Memory B cell (primary cell): Measurements from ENCODE around the gene HPSE2.
"Not testable (repeated sequence)": the region's sequence is repeated elsewhere in the genome, so short reads cannot be mapped to it uniquely, and the experiment has no call there.

Experiments used
- ATAC-seq: fragments of 150-1000 bp; cut with Tn5 transposase; 2 replicates; pipeline ENCODE4 v1.10.0; 2021; ENCODE audit warnings: low read depth, mild to moderate bottlenecking, moderate library complexity
- DNase-seq, 2 donors: peaks; one replicate each; pipeline ENCODE4 v3.0.0; 2022; ENCODE audit warnings: low spot score in 2 of 2
- H3K27ac Mint-ChIP-seq: one replicate; pipeline ENCODE4 v1.8.0; 2022; ENCODE audit warnings: mild to moderate bottlenecking, moderate library complexity, mixed read lengths
- H3K27me3 Mint-ChIP-seq: one replicate; pipeline ENCODE4 v1.8.0; 2022; ENCODE audit warnings: mixed read lengths
- H3K36me3 Mint-ChIP-seq: one replicate; pipeline ENCODE4 v1.8.0; 2022; ENCODE audit warnings: mild to moderate bottlenecking, mixed read lengths
- H3K4me1 Mint-ChIP-seq: one replicate; pipeline ENCODE4 v1.8.0; 2022; ENCODE audit warnings: mixed read lengths
- H3K4me3 Mint-ChIP-seq: one replicate; pipeline ENCODE4 v1.8.0; 2022; ENCODE audit warnings: mild to moderate bottlenecking, moderate library complexity, mixed read lengths
- H3K9me3 Mint-ChIP-seq: one replicate; pipeline ENCODE4 v1.8.0; 2022; ENCODE audit warnings: mixed read lengths

HPSE2 gene

GRCh38 chr10:98563811-98564210 is 671.8 kb downstream of the HPSE2 start:
- no peaks in the 10 kb centered on the region for H3K36me3 Mint-ChIP-seq
- H3K27ac Mint-ChIP-seq, result no peak overlapping the region
- no peaks in the 10 kb centered on the region for H3K4me1 Mint-ChIP-seq
- H3K9me3 Mint-ChIP-seq, result no peaks in the 10 kb centered on the region
- ATAC-seq, result no peak
- DNase-seq, result no peak
- no peak overlapping the region for H3K4me3 Mint-ChIP-seq
- H3K27me3 Mint-ChIP-seq, result peaks cover 3% of the 10 kb centered on the region

- no peaks in the 10 kb centered on the region for H3K36me3 Mint-ChIP-seq
- peaks cover 5% of the 10 kb centered on the region for H3K27me3 Mint-ChIP-seq
- no peaks in the 10 kb centered on the region for H3K4me1 Mint-ChIP-seq
- ATAC-seq (no peak), DNase-seq (no peak)
- no peak overlapping the region for H3K27ac Mint-ChIP-seq
- H3K4me3 Mint-ChIP-seq, result no peak overlapping the region
- no peaks in the 10 kb centered on the region for H3K9me3 Mint-ChIP-seq
Observed at GRCh38 chr10:98560565-98560964, 675.1 kb downstream of the HPSE2 start.

- Mint-ChIP-seq H3K4me1 (no peaks in the 10 kb centered on the region), H3K9me3 (no peaks in the 10 kb centered on the region), H3K36me3 (no peaks in the 10 kb centered on the region), H3K27me3 (peaks cover 10% of the 10 kb centered on the region), H3K4me3 (no peak overlapping the region), H3K27ac (no peak overlapping the region)
- DNase-seq (no peak), ATAC-seq (no peak)
Observed at GRCh38 chr10:98556061-98556460, 679.6 kb downstream of the HPSE2 start.

- no peak overlapping the region for H3K4me3 Mint-ChIP-seq
- H3K4me1 Mint-ChIP-seq, result no peaks in the 10 kb centered on the region
- peaks cover 12% of the 10 kb centered on the region for H3K27me3 Mint-ChIP-seq
- H3K9me3 Mint-ChIP-seq, result no peaks in the 10 kb centered on the region
- no peak for ATAC-seq
- no peaks in the 10 kb centered on the region for H3K36me3 Mint-ChIP-seq
- no peak for DNase-seq
- no peak overlapping the region for H3K27ac Mint-ChIP-seq
Observed at GRCh38 chr10:98555021-98555619, 680.5 kb downstream of the HPSE2 start.

GRCh38 chr10:98541561-98541960 is 694.1 kb downstream of the HPSE2 start:
- H3K9me3 Mint-ChIP-seq, H3K27me3 Mint-ChIP-seq, DNase-seq, H3K27ac Mint-ChIP-seq, H3K36me3 Mint-ChIP-seq, H3K4me1 Mint-ChIP-seq, ATAC-seq: not testable (repeated sequence)
- peak overlapping the region; percentile 47 for H3K4me3 Mint-ChIP-seq

GRCh38 chr10:98539578-98539977 is 696.1 kb downstream of the HPSE2 start:
- Mint-ChIP-seq H3K27ac (no peak overlapping the region), H3K4me1 (peaks cover 3% of the 10 kb centered on the region), H3K27me3 (peaks cover 11% of the 10 kb centered on the region), H3K36me3 (no peaks in the 10 kb centered on the region), H3K4me3 (no peak overlapping the region), H3K9me3 (no peaks in the 10 kb centered on the region)
- ATAC-seq, result no peak
- DNase-seq, result no peak

GRCh38 chr10:98538472-98538871 is 697.2 kb downstream of the HPSE2 start:
- ATAC-seq (no peak), DNase-seq (no peak)
- H3K9me3 Mint-ChIP-seq, result no peaks in the 10 kb centered on the region
- no peak overlapping the region for H3K4me3 Mint-ChIP-seq
- H3K36me3 Mint-ChIP-seq, result no peaks in the 10 kb centered on the region
- peaks cover 11% of the 10 kb centered on the region for H3K27me3 Mint-ChIP-seq
- H3K4me1 Mint-ChIP-seq, result peaks cover 3% of the 10 kb centered on the region
- no peak overlapping the region for H3K27ac Mint-ChIP-seq

GRCh38 chr10:98536551-98536950 is 699.1 kb downstream of the HPSE2 start:
- H3K36me3 Mint-ChIP-seq, result no peaks in the 10 kb centered on the region
- H3K9me3 Mint-ChIP-seq, result no peaks in the 10 kb centered on the region
- H3K4me1 Mint-ChIP-seq, result peaks cover 3% of the 10 kb centered on the region

GRCh38 chr10:98533746-98534445 is 701.8 kb downstream of the HPSE2 start:
- no peak overlapping the region for H3K27ac Mint-ChIP-seq
- peaks cover 3% of the 10 kb centered on the region for H3K4me1 Mint-ChIP-seq
- peaks cover 10% of the 10 kb centered on the region for H3K27me3 Mint-ChIP-seq
- H3K36me3 Mint-ChIP-seq, result no peaks in the 10 kb centered on the region
- no peak overlapping the region for H3K4me3 Mint-ChIP-seq
- H3K9me3 Mint-ChIP-seq, result no peaks in the 10 kb centered on the region
- no peak for ATAC-seq
- no peak for DNase-seq

More at GRCh38 chr10:98536551-98536950, 699.1 kb downstream of the HPSE2 start:
- ATAC-seq, result no peak
- DNase-seq, result no peak
- peaks cover 11% of the 10 kb centered on the region for H3K27me3 Mint-ChIP-seq
- no peak overlapping the region for H3K27ac Mint-ChIP-seq
- H3K4me3 Mint-ChIP-seq, result no peak overlapping the region

GRCh38 chr10:98533241-98533640 is 702.4 kb downstream of the HPSE2 start:
- no peaks in the 10 kb centered on the region for H3K36me3 Mint-ChIP-seq
- no peaks in the 10 kb centered on the region for H3K9me3 Mint-ChIP-seq
- ATAC-seq (no peak), DNase-seq (no peak)
- peaks cover 8% of the 10 kb centered on the region for H3K27me3 Mint-ChIP-seq
- H3K27ac Mint-ChIP-seq, result no peak overlapping the region
- no peak overlapping the region for H3K4me3 Mint-ChIP-seq
- H3K4me1 Mint-ChIP-seq, result peaks cover 3% of the 10 kb centered on the region

GRCh38 chr10:98528805-98529183 is 706.9 kb downstream of the HPSE2 start:
- no peak for ATAC-seq
- DNase-seq, result no peak
- no peak overlapping the region for H3K27ac Mint-ChIP-seq
- H3K9me3 Mint-ChIP-seq, result no peaks in the 10 kb centered on the region
- H3K4me3 Mint-ChIP-seq, result no peak overlapping the region
- H3K36me3 Mint-ChIP-seq, result no peaks in the 10 kb centered on the region
- peaks cover 2% of the 10 kb centered on the region for H3K27me3 Mint-ChIP-seq
- H3K4me1 Mint-ChIP-seq, result peaks cover 3% of the 10 kb centered on the region

GRCh38 chr10:98528166-98528804 is 707.4 kb downstream of the HPSE2 start:
- DNase-seq (no peak), ATAC-seq (no peak)
- Mint-ChIP-seq H3K36me3 (no peaks in the 10 kb centered on the region), H3K4me1 (peaks cover 3% of the 10 kb centered on the region), H3K9me3 (no peaks in the 10 kb centered on the region), H3K27ac (no peak overlapping the region), H3K4me3 (no peak overlapping the region), H3K27me3 (peaks cover 2% of the 10 kb centered on the region)

GRCh38 chr10:98525969-98526368 is 709.7 kb downstream of the HPSE2 start:
- no peak overlapping the region for H3K27ac Mint-ChIP-seq
- peaks cover 3% of the 10 kb centered on the region for H3K4me1 Mint-ChIP-seq
- H3K36me3 Mint-ChIP-seq, result no peaks in the 10 kb centered on the region
- no peak for DNase-seq
- H3K4me3 Mint-ChIP-seq, result no peak overlapping the region
- ATAC-seq, result no peak
- peaks cover 2% of the 10 kb centered on the region for H3K27me3 Mint-ChIP-seq
- no peaks in the 10 kb centered on the region for H3K9me3 Mint-ChIP-seq

- no peaks in the 10 kb centered on the region for H3K36me3 Mint-ChIP-seq
- ATAC-seq (no peak), DNase-seq (no peak)
- no peaks in the 10 kb centered on the region for H3K9me3 Mint-ChIP-seq
- no peaks in the 10 kb centered on the region for H3K4me1 Mint-ChIP-seq
- no peak overlapping the region for H3K4me3 Mint-ChIP-seq
- H3K27ac Mint-ChIP-seq, result no peak overlapping the region
- peaks cover 2% of the 10 kb centered on the region for H3K27me3 Mint-ChIP-seq
Observed at GRCh38 chr10:98524124-98524523, 711.5 kb downstream of the HPSE2 start.
